Measurements from ENCODE around the gene LARP4B. TPM values are rescaled to one million over a fixed set of nuclear protein-coding genes. Genes with fewer than 3 reads are reported as not detected.

Gene LARP4B
- total RNA-seq, 1 experiment from 2014 or later, result 75.4 TPM

DNA sequence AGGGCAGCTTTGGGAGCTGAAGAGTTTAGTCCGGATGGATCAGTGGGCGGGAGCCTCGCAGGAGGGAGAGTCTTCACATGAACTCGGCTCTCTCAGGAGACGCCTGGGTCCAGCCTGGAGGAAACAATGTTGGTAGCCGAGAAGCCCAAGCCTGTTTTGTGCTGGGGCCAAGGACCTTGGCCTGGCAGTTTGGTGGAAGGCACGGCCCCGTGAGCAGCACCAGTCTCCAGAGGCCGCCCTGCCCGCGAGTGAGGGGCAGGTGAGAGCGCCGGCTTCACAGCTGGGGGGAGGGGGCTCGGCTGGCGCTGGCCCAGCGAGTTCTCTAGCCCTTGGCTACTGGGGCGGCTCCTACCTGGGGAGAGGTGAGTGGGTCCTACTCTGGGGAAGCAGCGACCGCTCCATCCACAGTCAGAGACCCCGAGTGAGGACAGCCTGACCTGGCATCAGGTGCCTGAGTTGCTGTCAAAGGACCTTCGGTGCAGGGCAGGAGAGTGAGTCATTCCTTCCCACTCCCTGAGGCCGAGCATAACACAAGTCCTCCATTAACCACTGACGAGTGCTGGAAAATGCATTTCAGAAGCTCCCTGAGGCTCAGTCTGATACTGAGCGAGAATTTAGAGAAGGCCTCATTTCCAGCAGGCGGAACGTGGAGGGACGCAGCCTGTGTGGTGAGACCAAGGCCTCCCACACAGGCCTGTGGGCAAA is 152.7 kb downstream of the LARP4B start:
- no peaks in the 10 kb centered on the region for H3K27me3 ChIP-seq (ENCODE audit: low read length)
- no peaks in the 10 kb centered on the region for H4K20me1 ChIP-seq (ENCODE audit: insufficient read depth, low read depth, low read length)
- no peaks in the 10 kb centered on the region for H3K36me3 ChIP-seq (ENCODE audit: insufficient read depth, low read length)
- no peaks in the 10 kb centered on the region for H3K9me2 ChIP-seq (replicated peaks; ENCODE audit: insufficient read depth, low read length)
- H3K4me1 ChIP-seq (ENCODE audit: low read length), result no peaks in the 10 kb centered on the region
- H3K9ac ChIP-seq (ENCODE audit: low read length), result no peak overlapping the region
- H3K4me2 ChIP-seq (ENCODE audit: low read depth, low read length, poor library complexity, severe bottlenecking), result no peak overlapping the region
- no peak for DNase-seq
- no peak overlapping the region for H3K27ac ChIP-seq (ENCODE audit: low read length)
- H2AFZ ChIP-seq (ENCODE audit: low read length), result no peak overlapping the region
- H3K9me3 ChIP-seq (ENCODE audit: low read length), result no peaks in the 10 kb centered on the region
- H3K4me3 ChIP-seq (ENCODE audit: low read length), result no peak overlapping the region
- H3K79me2 ChIP-seq (ENCODE audit: low read length), result no peaks in the 10 kb centered on the region

DNA sequence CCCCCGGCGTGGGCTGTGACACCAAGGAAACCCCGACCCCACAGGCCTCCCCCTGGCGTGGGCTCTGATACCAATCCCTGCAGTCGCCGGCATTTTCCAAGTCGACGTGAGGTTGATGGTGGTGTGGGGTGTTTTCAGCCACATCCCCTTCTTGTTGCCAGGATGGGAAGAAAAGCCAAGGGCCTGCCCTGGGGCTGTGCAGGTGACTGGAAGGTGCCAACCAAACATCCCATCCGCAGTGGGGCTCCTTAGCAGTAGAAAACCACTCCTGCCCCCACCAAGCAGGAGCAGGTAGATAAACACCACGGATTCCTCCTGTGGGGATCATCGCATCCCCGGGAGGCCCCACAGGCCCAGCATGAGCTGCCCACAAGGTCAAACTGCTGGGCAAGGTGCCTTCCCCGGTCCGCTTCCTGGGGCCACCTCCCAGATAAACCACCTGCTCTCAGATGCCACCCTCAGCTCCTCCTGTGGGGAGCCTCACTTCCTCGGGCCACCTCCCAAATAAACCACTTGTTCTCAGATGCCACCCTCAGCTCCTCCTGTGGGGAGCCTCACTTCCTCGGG is 153.5 kb downstream of the LARP4B start:
- no peak overlapping the region for H2AFZ ChIP-seq (ENCODE audit: low read length)
- H3K27me3 ChIP-seq (ENCODE audit: low read length), result no peaks in the 10 kb centered on the region
- no peaks in the 10 kb centered on the region for H3K9me2 ChIP-seq (replicated peaks; ENCODE audit: insufficient read depth, low read length)
- no peak overlapping the region for H3K4me3 ChIP-seq (ENCODE audit: low read length)
- no peak overlapping the region for H3K4me2 ChIP-seq (ENCODE audit: low read depth, low read length, poor library complexity, severe bottlenecking)
- no peak overlapping the region for H3K27ac ChIP-seq (ENCODE audit: low read length)
- no peak for DNase-seq
- no peaks in the 10 kb centered on the region for H3K36me3 ChIP-seq (ENCODE audit: insufficient read depth, low read length)
- no peaks in the 10 kb centered on the region for H3K4me1 ChIP-seq (ENCODE audit: low read length)
- H3K9ac ChIP-seq (ENCODE audit: low read length), result no peak overlapping the region
- H3K79me2 ChIP-seq (ENCODE audit: low read length), result no peaks in the 10 kb centered on the region
- no peaks in the 10 kb centered on the region for H3K9me3 ChIP-seq (ENCODE audit: low read length)
- no peaks in the 10 kb centered on the region for H4K20me1 ChIP-seq (ENCODE audit: insufficient read depth, low read depth, low read length)

DNA sequence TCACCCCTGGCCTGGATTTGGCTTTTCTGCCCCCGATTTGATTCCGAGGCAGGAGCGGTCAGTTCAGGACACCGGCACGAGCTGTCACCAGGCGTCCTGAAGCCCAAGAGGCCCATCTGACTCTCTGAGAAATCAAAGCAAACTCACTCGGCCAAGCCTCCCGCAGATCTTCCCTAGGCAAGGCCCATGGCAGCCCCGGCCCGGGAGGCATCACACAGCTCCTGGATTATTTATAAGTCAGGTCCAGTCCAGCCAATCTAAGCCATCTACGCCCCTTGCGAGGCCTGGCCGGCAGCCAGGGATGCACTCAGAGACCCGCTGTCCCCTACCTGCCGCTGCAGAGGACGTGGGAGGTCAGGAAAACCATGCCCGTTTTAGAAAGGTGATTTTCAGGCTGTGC is 154.7 kb downstream of the LARP4B start:
- no peak overlapping the region for H2AFZ ChIP-seq (ENCODE audit: low read length)
- H3K9me2 ChIP-seq (replicated peaks; ENCODE audit: insufficient read depth, low read length), result no peaks in the 10 kb centered on the region
- no peaks in the 10 kb centered on the region for H3K9me3 ChIP-seq (ENCODE audit: low read length)
- DNase-seq, result no peak
- no peak overlapping the region for H3K4me3 ChIP-seq (ENCODE audit: low read length)
- H3K36me3 ChIP-seq (ENCODE audit: insufficient read depth, low read length), result no peaks in the 10 kb centered on the region
- no peaks in the 10 kb centered on the region for H3K79me2 ChIP-seq (ENCODE audit: low read length)
- no peaks in the 10 kb centered on the region for H4K20me1 ChIP-seq (ENCODE audit: insufficient read depth, low read depth, low read length)
- no peak overlapping the region for H3K9ac ChIP-seq (ENCODE audit: low read length)
- no peak overlapping the region for H3K27ac ChIP-seq (ENCODE audit: low read length)
- no peaks in the 10 kb centered on the region for H3K27me3 ChIP-seq (ENCODE audit: low read length)
- H3K4me2 ChIP-seq (ENCODE audit: low read depth, low read length, poor library complexity, severe bottlenecking), result no peak overlapping the region
- no peaks in the 10 kb centered on the region for H3K4me1 ChIP-seq (ENCODE audit: low read length)

DNA sequence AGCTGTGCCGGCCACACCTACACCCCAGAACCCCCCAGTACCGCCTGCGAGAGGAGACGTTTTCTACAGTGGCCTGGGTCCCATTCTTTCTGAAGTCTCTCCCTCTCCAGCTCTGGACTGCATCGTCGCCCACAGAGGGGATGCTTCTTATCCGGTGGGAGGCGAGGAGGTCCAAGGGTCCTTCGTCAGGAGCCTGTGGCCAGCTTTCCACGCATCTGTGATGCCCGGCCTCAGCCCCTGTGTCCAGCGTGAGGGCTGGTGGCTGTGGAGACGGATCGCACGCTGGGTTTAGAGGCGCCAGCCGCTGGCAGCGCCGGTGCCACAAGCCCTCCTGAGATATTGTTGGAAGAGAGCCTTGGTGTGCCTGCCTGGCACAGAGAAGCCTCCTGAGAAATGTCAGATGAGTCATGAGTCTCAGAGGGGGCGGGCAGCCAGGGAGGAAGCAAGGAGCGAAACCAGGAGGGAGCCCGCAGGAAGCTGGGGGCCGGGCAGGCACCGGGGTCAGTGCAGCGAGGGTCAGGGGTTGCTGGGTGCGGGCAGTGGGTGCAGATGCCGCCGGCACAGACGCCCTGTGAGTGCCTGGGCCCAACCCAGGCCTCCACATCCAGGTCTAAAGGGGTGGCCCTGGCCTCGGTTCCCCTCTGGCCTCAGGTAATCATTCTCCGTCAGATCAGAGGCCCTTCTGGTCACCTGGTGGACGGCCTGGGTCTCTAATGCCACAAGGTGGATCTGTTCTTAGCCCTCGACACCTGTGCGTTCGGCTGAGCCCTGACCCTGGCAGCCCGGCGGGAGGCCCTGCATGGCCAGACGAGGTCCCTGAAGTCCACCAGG is 156.0 kb downstream of the LARP4B start:
- H3K79me2 ChIP-seq (ENCODE audit: low read length), result no peaks in the 10 kb centered on the region
- H3K9me3 ChIP-seq (ENCODE audit: low read length), result no peaks in the 10 kb centered on the region
- H3K36me3 ChIP-seq (ENCODE audit: insufficient read depth, low read length), result no peaks in the 10 kb centered on the region
- no peak overlapping the region for H2AFZ ChIP-seq (ENCODE audit: low read length)
- no peaks in the 10 kb centered on the region for H3K9me2 ChIP-seq (replicated peaks; ENCODE audit: insufficient read depth, low read length)
- H3K9ac ChIP-seq (ENCODE audit: low read length), result no peak overlapping the region
- H3K4me3 ChIP-seq (ENCODE audit: low read length), result no peak overlapping the region
- no peak overlapping the region for H3K4me2 ChIP-seq (ENCODE audit: low read depth, low read length, poor library complexity, severe bottlenecking)
- no peak overlapping the region for H3K27ac ChIP-seq (ENCODE audit: low read length)
- H3K4me1 ChIP-seq (ENCODE audit: low read length), result no peaks in the 10 kb centered on the region
- no peak for DNase-seq
- H4K20me1 ChIP-seq (ENCODE audit: insufficient read depth, low read depth, low read length), result no peaks in the 10 kb centered on the region
- H3K27me3 ChIP-seq (ENCODE audit: low read length), result 0 out of 2 replicates have a peak, but pooled peaks cover 2% of the 10 kb centered on the region

DNA sequence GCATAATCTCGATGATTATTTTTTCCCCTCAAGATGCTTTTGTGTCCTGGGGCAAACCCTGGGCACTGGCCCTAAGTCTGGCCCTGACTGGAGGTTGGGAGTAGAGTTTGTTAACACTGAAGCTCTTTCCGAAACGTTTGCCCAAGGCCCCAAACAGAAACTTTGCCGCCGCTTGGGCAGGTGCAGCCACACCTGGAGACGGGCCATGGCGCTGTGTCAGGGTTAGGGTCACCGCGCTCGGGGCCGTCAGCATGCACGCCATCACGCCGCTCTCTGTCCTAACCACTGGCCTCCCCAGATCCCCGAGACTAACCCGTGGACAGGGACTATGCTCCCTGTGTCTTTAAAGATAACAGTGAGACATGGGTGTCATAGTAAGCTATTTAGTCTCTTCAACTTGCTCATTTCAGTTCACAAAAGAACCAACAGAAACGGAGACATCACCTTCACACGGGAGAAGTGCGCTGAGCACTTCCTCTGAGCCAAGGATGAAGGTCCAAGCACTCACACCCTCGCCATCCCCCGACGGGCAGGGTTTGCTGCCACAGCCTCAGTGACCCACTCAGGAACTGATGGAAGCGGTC is 156.8 kb downstream of the LARP4B start:
- Histone ChIP-seq H3K36me3 (ENCODE audit: insufficient read depth, low read length) (no peaks in the 10 kb centered on the region), H3K4me3 (ENCODE audit: low read length) (no peak overlapping the region), H2AFZ (ENCODE audit: low read length) (no peak overlapping the region), H3K4me2 (ENCODE audit: low read depth, low read length, poor library complexity, severe bottlenecking) (no peak overlapping the region), H4K20me1 (ENCODE audit: insufficient read depth, low read depth, low read length) (no peaks in the 10 kb centered on the region), H3K27me3 (ENCODE audit: low read length) (0 out of 2 replicates have a peak, but pooled peaks cover 2% of the 10 kb centered on the region), H3K4me1 (ENCODE audit: low read length) (no peaks in the 10 kb centered on the region), H3K9ac (ENCODE audit: low read length) (no peak overlapping the region), H3K9me3 (ENCODE audit: low read length) (no peaks in the 10 kb centered on the region), H3K27ac (ENCODE audit: low read length) (no peak overlapping the region), H3K79me2 (ENCODE audit: low read length) (no peaks in the 10 kb centered on the region), H3K9me2 (replicated peaks; ENCODE audit: insufficient read depth, low read length) (no peaks in the 10 kb centered on the region)
- DNase-seq, result no peak

DNA sequence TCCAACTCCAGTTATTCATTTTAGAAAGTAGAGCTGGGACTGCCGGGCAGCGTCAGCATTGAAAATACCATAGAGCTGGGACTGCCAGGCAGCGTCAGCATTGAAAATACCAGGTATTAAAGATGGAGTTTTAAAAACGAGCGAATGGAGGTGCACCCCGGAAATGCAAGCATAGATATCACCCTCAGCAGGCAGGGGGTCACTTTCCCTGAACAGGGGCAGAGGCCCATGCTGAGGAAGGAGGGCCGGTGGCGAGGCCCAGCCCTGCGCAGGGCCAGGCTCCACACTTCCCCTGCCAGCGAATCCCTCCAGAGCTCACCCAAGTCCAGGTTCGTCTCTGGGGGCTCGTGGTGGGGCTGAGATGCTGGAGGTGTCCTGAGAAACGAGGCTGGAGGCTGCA is 157.3 kb downstream of the LARP4B start:
- Histone ChIP-seq H3K27ac (ENCODE audit: low read length) (no peak overlapping the region), H3K9ac (ENCODE audit: low read length) (no peak overlapping the region), H3K9me2 (replicated peaks; ENCODE audit: insufficient read depth, low read length) (no peaks in the 10 kb centered on the region), H3K79me2 (ENCODE audit: low read length) (no peaks in the 10 kb centered on the region), H3K9me3 (ENCODE audit: low read length) (no peaks in the 10 kb centered on the region), H3K4me1 (ENCODE audit: low read length) (no peaks in the 10 kb centered on the region), H4K20me1 (ENCODE audit: insufficient read depth, low read depth, low read length) (no peaks in the 10 kb centered on the region), H3K4me3 (ENCODE audit: low read length) (no peak overlapping the region), H3K36me3 (ENCODE audit: insufficient read depth, low read length) (no peaks in the 10 kb centered on the region), H2AFZ (ENCODE audit: low read length) (no peak overlapping the region), H3K4me2 (ENCODE audit: low read depth, low read length, poor library complexity, severe bottlenecking) (no peak overlapping the region), H3K27me3 (ENCODE audit: low read length) (0 out of 2 replicates have a peak, but pooled peaks cover 2% of the 10 kb centered on the region)
- DNase-seq, result no peak

- H3K36me3 ChIP-seq (ENCODE audit: insufficient read depth, low read length), result no peaks in the 10 kb centered on the region
- DNase-seq, result no peak
- H3K9ac ChIP-seq (ENCODE audit: low read length), result no peak overlapping the region
- no peak overlapping the region for H3K27ac ChIP-seq (ENCODE audit: low read length)
- H2AFZ ChIP-seq (ENCODE audit: low read length), result no peak overlapping the region
- H3K27me3 ChIP-seq (ENCODE audit: low read length), result 0 out of 2 replicates have a peak, but pooled peaks cover 2% of the 10 kb centered on the region
- H3K4me2 ChIP-seq (ENCODE audit: low read depth, low read length, poor library complexity, severe bottlenecking), result no peak overlapping the region
- no peaks in the 10 kb centered on the region for H3K79me2 ChIP-seq (ENCODE audit: low read length)
- H3K9me2 ChIP-seq (replicated peaks; ENCODE audit: insufficient read depth, low read length), result no peaks in the 10 kb centered on the region
- H3K4me1 ChIP-seq (ENCODE audit: low read length), result no peaks in the 10 kb centered on the region
- no peak overlapping the region for H3K4me3 ChIP-seq (ENCODE audit: low read length)
- no peaks in the 10 kb centered on the region for H4K20me1 ChIP-seq (ENCODE audit: insufficient read depth, low read depth, low read length)
- H3K9me3 ChIP-seq (ENCODE audit: low read length), result no peaks in the 10 kb centered on the region
Measured at GRCh38 chr10:773562-774161, 157.8 kb downstream of the LARP4B start.
